ENCODE measurements around the gene FARS2.

DNA sequence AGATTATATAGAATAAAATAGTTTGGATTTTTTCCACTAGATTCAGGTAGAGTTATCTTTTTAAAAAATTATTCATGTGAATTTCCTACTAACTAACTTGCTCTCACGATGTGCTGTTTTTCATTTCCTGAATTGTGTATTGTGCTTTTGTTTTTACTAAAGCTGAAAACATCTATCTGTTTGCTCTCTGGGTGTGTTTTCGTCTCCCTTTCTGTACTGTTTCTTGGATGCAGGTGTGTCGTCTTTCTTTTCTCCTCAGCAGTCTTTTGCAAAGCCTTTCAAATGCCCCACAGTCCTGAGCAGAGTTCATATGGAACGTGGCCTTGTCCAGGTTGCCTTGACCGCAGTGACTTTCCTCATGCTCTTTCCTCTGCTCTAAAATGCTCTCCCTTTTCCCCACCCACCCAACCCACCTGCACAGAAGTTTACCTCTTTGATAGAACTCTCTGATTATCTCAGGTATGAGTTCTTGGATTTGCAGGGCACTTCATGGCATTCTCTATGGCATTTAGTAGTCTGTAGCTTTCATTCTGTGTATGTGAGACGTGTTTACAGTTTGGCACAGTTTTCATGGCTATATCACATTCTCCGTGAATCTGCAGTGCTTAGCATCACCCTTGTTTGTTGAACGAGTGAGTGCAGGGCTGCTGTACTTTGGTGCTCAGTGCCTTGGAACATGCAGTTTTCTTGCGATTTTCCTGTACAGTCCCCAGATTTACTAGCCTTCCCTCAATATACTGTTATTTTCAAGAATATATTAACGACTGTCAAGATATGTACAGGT lies 77.1 kb downstream of the FARS2 start:
- TF ChIP-seq, protein P1, sequence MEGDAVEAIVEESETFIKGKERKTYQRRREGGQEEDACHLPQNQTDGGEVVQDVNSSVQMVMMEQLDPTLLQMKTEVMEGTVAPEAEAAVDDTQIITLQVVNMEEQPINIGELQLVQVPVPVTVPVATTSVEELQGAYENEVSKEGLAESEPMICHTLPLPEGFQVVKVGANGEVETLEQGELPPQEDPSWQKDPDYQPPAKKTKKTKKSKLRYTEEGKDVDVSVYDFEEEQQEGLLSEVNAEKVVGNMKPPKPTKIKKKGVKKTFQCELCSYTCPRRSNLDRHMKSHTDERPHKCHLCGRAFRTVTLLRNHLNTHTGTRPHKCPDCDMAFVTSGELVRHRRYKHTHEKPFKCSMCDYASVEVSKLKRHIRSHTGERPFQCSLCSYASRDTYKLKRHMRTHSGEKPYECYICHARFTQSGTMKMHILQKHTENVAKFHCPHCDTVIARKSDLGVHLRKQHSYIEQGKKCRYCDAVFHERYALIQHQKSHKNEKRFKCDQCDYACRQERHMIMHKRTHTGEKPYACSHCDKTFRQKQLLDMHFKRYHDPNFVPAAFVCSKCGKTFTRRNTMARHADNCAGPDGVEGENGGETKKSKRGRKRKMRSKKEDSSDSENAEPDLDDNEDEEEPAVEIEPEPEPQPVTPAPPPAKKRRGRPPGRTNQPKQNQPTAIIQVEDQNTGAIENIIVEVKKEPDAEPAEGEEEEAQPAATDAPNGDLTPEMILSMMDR (conservative IDR thresholded peaks at IDR 0.05 in 1 of 2, IDR thresholded peaks at IDR 0.05 in 1 of 2; ENCODE audit: low read depth in 1 of 2, low read length in 2 of 2), result no peak
- TF ChIP-seq EZH2 (IDR thresholded peaks at IDR 0.05; ENCODE audit: low read length, missing control alignments), result no peak

Data from fibroblast of lung (primary cell).